Measurements from ENCODE around the gene TTLL5. TPM values are rescaled to one million over a fixed set of nuclear protein-coding genes. Genes with fewer than 3 reads are reported as not detected.

TTLL5 gene
- total RNA-seq, 2 experiments from 2014 or later: 19.8 to 26.4 TPM

DNA sequence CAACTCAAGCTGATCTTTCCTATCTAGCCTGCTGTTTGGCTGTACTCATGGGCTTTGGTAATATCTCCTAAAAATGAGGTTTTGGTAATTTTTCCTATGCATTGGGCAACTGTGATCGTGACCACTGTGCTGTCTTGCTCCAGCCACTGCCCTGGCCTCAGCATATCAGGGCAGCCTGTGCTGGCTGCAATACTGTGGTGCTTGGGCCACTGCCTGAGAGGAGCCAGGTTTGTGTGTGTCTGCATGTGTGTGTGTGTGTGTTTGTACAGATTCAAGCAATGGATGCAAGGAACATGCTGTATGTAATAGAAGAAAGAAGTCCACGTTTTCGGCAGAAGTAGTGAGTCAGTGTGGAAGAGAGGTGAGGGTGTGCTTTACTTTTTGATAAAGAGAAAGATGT is 13.4 kb upstream of the TTLL5 start:
- Histone ChIP-seq H3K4me1 (ENCODE audit: insufficient read depth, low read length) (no peaks in the 10 kb centered on the region), H3K27me3 (ENCODE audit: control insufficient read depth in 1 of 2, insufficient read depth in 2 of 2, low read length in 2 of 2) (no peaks in the 10 kb centered on the region), H3K4me3 (ENCODE audit: low read length) (no peak overlapping the region), H3K36me3 (ENCODE audit: insufficient read depth, low read length) (peaks cover 45% of the 10 kb centered on the region), H3K27ac (ENCODE audit: low read depth in 1 of 2, low read length in 2 of 2) (no peak overlapping the region), H3K9me3 (ENCODE audit: control insufficient read depth in 1 of 2, insufficient read depth in 1 of 2, low read length in 2 of 2) (no peaks in the 10 kb centered on the region)
- no peak for ATAC-seq (ENCODE audit: poor library complexity)
- POLR2A ChIA-PET: no interaction called here
- H3K36me3 Mint-ChIP-seq (ENCODE audit: low read depth): peaks cover 67% of the 10 kb centered on the region
- intact Hi-C loops (cut with DNase I, micrococcal nuclease): no loop called here
- no peak overlapping the region for H3K4me3 Mint-ChIP-seq
- TF ChIP-seq, protein P1, sequence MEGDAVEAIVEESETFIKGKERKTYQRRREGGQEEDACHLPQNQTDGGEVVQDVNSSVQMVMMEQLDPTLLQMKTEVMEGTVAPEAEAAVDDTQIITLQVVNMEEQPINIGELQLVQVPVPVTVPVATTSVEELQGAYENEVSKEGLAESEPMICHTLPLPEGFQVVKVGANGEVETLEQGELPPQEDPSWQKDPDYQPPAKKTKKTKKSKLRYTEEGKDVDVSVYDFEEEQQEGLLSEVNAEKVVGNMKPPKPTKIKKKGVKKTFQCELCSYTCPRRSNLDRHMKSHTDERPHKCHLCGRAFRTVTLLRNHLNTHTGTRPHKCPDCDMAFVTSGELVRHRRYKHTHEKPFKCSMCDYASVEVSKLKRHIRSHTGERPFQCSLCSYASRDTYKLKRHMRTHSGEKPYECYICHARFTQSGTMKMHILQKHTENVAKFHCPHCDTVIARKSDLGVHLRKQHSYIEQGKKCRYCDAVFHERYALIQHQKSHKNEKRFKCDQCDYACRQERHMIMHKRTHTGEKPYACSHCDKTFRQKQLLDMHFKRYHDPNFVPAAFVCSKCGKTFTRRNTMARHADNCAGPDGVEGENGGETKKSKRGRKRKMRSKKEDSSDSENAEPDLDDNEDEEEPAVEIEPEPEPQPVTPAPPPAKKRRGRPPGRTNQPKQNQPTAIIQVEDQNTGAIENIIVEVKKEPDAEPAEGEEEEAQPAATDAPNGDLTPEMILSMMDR (IDR thresholded peaks at IDR 0.05): no peak
- H3K4me1 Mint-ChIP-seq (ENCODE audit: low read depth): no peaks in the 10 kb centered on the region
- H3K27me3 Mint-ChIP-seq: no peaks in the 10 kb centered on the region
- H3K27ac Mint-ChIP-seq: no peak overlapping the region
- CTCF ChIA-PET: no interaction called here
- no peak for DNase-seq
- H3K9me3 Mint-ChIP-seq: no peaks in the 10 kb centered on the region

DNA sequence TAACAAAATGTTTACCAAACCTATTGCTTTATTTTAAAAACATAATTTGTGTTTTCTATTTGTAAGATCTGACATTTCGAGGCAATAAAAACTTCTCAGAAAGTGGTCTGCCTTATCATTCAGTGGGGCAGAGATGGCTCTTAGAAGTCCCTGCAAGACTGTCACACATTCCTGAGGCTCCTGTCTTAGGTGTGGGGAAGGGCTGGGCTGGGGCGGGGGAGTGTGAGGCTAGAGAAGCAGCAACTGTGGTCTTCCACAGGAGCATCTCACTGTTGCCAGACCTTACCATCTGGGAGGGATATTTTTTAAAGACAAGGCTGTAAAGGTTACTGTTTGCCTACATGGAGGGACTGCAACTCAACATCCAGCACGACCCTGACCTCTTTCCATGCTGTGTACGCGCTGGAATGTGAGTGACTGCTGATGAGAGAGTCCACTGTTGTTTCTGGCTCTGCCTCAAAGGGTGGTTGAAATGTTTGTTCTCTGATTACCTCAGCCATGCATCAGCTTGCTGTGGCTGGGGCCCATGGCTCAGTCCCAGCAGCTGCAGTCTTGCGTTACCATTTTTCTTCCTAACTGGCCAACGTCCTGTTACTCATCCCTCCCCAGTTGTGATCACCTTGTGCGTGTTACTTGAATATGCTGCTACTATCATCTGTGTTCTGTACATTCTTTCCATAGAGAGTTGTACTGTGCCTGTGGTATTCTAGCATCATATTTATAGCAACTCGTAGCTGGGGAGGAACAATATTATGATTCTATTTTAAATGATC is 12.8 kb upstream of the TTLL5 start:
- Histone ChIP-seq H3K9me3 (ENCODE audit: control insufficient read depth in 1 of 2, insufficient read depth in 1 of 2, low read length in 2 of 2) (no peaks in the 10 kb centered on the region), H3K4me3 (ENCODE audit: low read length) (no peak overlapping the region), H3K36me3 (ENCODE audit: insufficient read depth, low read length) (peaks cover 45% of the 10 kb centered on the region), H3K4me1 (ENCODE audit: insufficient read depth, low read length) (no peaks in the 10 kb centered on the region), H3K27ac (ENCODE audit: low read depth in 1 of 2, low read length in 2 of 2) (no peak overlapping the region), H3K27me3 (ENCODE audit: control insufficient read depth in 1 of 2, insufficient read depth in 2 of 2, low read length in 2 of 2) (no peaks in the 10 kb centered on the region)
- DNase-seq (no peak), ATAC-seq (ENCODE audit: poor library complexity) (no peak)
- H3K4me1 Mint-ChIP-seq (ENCODE audit: low read depth): no peaks in the 10 kb centered on the region
- CTCF ChIA-PET: no interaction called here
- TF ChIP-seq, protein P1 (IDR thresholded peaks at IDR 0.05): no peak
- H3K27me3 Mint-ChIP-seq: no peaks in the 10 kb centered on the region
- no peaks in the 10 kb centered on the region for H3K9me3 Mint-ChIP-seq
- H3K4me3 Mint-ChIP-seq: no peak overlapping the region
- intact Hi-C loops (cut with DNase I, micrococcal nuclease): no loop called here
- H3K36me3 Mint-ChIP-seq (ENCODE audit: low read depth): peaks cover 73% of the 10 kb centered on the region
- POLR2A ChIA-PET: no interaction called here
- no peak overlapping the region for H3K27ac Mint-ChIP-seq

DNA sequence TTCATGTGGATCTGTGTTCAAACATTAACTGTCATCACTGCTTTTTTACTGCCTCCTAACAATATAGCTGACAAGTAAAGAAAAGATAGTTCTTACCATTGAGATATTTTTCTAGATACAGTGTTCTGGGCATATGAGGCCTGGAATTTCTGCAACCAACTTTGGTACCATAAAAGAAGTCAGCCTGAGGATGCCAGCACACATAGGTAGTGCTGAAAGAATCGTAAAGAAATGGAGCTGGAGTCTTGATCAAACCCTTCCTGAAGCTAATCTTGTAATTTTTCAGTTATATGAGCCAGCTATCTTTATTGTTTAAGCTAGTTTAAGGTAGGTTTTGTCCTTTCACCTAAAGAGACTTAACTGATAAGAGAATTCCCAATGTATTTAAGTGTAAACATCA is 11.7 kb upstream of the TTLL5 start:
- no peak overlapping the region for H3K4me3 ChIP-seq (ENCODE audit: low read length)
- ChIA-PET POLR2A (interaction anchor here (0.7 kb wide), 1 partner anchor 11 kb away, joined by 4 read pairs; the partner anchor contains the start of genes ERG28 and TTLL5), CTCF (interaction anchor here (1.7 kb wide), 1 partner anchor 72 kb away, joined by 8 read pairs; no protein-coding TSS in a partner anchor)
- H3K4me1 ChIP-seq (ENCODE audit: insufficient read depth, low read length): peaks cover 2% of the 10 kb centered on the region
- DNase-seq (no peak), ATAC-seq (ENCODE audit: poor library complexity) (no peak)
- H3K27ac ChIP-seq (ENCODE audit: low read depth in 1 of 2, low read length in 2 of 2): no peak overlapping the region
- H3K9me3 ChIP-seq (ENCODE audit: control insufficient read depth in 1 of 2, insufficient read depth in 1 of 2, low read length in 2 of 2): no peaks in the 10 kb centered on the region
- Mint-ChIP-seq H3K4me3 (no peak overlapping the region), H3K27ac (no peak overlapping the region), H3K27me3 (no peaks in the 10 kb centered on the region), H3K36me3 (ENCODE audit: low read depth) (peaks cover 80% of the 10 kb centered on the region), H3K4me1 (ENCODE audit: low read depth) (peaks cover 3% of the 10 kb centered on the region), H3K9me3 (no peaks in the 10 kb centered on the region)
- H3K36me3 ChIP-seq (ENCODE audit: insufficient read depth, low read length): peaks cover 52% of the 10 kb centered on the region
- TF ChIP-seq, protein P1 (IDR thresholded peaks at IDR 0.05): no peak
- intact Hi-C loops (cut with DNase I, micrococcal nuclease): no loop called here
- no peaks in the 10 kb centered on the region for H3K27me3 ChIP-seq (ENCODE audit: control insufficient read depth in 1 of 2, insufficient read depth in 2 of 2, low read length in 2 of 2)

Data from CD4-positive, alpha-beta T cell (primary cell).